HG03457 (cell line): ENCODE results near the gene LLPH.

ENCODE experiments used
- ATAC-seq: cut with Tn5 transposase; IDR thresholded peaks from one replicate; pipeline ENCODE4 v1.9.1; 2021; ENCODE audit warnings: moderate number of reproducible peaks; ENCODE audit not compliant: unreplicated experiment

Gene LLPH

GRCh38 chr12:66103016-66103913, 27.3 kb downstream of the LLPH start:
- ATAC-seq: no peak

DNA sequence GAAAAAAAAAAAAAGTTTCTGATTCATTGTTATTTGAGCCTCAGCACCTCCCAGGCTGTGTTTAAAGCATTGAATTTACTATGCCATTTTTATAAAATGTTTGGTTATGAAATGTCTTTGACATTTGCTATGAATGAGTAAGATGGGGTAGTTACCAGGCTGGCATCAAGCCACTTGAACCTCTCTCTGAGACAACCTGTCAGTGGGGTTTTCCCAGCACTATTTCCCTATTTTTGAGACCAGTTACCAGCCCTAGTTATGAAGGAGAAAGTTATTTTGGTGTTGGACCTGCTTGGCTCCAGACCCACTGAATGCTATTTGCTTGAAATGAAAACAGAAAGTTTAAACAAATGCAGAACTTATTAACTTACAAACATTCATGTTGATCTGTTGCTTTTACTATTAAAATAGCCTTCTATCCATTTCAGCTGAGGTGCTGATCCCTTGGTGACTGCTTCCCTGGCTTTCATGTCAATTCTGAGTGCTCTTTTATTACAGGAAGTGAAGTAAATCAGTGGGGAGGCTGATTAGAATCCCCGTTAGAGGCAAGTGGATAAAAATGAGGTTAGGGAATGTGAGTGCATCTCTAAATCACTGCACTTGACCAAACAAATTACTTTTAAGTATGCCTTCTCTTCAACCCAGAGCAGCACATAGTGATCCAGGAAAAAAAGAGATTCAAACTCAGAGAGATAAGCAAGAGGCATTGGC, 37.8 kb downstream of the LLPH start:
- ATAC-seq: no peak

GRCh38 chr12:66090157-66090556, 40.4 kb downstream of the LLPH start:
- no peak for ATAC-seq

- peak; percentile 72 for ATAC-seq
Observed at GRCh38 chr12:66087365-66087943, 43.1 kb downstream of the LLPH start.

GRCh38 chr12:66085998-66086397, 44.6 kb downstream of the LLPH start:
- no peak for ATAC-seq

DNA sequence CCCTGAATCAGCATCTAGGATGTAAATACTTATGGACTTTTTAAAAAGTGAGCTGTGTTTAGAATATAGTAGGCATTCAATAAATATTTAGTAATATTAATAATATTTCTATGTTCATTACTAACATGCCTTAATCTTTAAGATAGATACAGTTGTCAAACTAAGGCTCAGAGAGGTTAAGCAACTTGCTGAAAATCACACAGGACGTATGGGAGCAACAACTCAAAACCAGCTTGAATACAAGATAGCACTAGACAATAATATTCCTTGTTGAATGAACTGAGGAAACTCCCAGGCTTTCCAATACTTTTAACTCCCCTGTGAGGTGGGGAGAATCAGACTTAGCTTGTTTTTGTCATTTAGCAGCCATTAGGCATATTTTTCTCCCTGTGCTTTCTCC, 45.3 kb downstream of the LLPH start:
- ATAC-seq: no peak

- no peak for ATAC-seq
Observed at GRCh38 chr12:66083766-66084165, 46.8 kb downstream of the LLPH start.

DNA sequence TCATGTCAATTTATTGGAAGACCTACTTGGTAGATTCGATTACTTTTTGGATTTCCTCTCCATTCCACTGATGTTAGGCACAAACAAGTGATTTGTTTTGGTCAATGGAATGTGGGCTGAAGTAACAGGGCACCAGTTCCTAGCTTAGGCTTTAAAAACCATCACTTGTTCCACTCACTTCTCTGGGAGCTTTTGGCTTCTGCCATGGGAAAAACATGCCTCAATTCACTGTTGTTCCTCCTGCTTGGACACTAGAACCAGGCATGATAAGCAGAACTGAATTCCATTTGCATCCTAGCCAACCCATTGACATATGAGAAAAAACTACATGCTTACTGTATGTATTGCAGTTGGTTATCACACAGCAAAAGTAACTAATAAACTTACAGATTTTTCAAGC, 47.8 kb downstream of the LLPH start:
- no peak for ATAC-seq

DNA sequence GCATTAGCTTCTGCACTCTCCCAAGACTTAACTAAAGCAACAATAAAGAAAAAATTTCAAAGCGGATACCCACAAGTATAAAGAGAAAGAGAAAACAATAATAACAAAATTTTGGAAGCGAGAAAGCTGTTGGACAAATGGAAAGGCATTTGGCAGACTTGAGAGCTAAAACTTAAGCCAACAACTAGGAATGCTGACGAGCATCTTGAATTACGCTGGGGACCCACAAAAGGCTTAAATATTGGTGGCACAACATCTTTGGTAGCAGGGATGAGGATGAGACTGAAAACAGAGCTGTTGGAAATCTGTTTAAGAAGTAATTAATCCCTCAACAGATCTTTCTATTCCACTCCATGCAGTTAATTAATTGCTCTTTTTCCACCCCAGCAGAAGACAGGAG, 49.8 kb downstream of the LLPH start:
- ATAC-seq: no peak

DNA sequence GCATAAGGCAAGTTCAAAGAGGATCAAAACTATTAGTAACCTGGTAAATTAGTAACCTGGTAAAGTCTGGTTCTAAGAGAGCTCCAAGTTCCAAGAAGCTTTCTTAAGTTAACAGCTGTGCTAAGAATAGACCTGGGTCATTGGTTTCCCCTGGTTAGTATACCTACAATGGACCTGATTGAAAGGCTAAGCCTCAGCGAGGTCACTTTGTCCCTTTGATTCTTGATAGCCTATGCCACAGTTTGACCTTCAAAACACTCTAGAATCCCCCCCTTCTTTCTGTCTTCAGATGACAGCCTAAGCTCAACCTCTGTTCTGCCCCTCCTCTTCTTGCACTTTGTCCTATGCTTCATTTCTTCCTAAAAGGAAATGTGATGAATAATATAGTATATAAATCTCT, 53.0 kb downstream of the LLPH start:
- no peak for ATAC-seq

- ATAC-seq: no peak
Observed at GRCh38 chr12:66074561-66074960, 56.0 kb downstream of the LLPH start.

DNA sequence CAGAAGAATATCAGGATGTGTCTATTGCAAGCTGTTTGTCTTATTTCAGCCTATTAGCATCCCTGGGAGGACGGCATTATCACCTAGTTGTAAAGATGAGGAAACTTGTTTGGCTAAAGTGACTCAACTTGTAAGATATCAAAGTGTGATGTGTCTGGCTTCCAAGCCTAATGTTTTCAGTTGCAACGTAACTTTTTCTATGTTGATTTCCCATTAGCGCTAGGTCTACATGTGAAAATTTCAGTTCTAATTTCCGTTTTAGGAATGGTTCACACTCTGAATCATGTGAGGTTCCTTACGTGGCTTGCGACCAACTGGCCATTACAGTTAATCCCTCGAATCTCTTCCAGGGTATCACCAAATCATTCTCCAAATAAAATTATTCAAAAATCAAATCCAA, 58.0 kb downstream of the LLPH start:
- peak; percentile 38 for ATAC-seq

- ATAC-seq: peak; percentile 52
Observed at GRCh38 chr12:66072135-66072534, 58.4 kb downstream of the LLPH start.

- no peak for ATAC-seq
Observed at GRCh38 chr12:66071549-66071948, 59.0 kb downstream of the LLPH start.

- ATAC-seq: no peak
Observed at GRCh38 chr12:66070378-66071120, 60.0 kb downstream of the LLPH start.

- peak; percentile 28 for ATAC-seq
Observed at GRCh38 chr12:66066929-66067523, 63.5 kb downstream of the LLPH start.
